Skeletal muscle satellite cell (primary cell): ENCODE measurements around the gene MEG3.

Experiments
- H3K27me3 ChIP-seq: 2 replicates; pipeline ENCODE4 v1.7.0; 2013; ENCODE audit warnings: low read length; ENCODE audit not compliant: control insufficient read depth, insufficient read depth
- H3K36me3 ChIP-seq: 2 replicates; pipeline ENCODE4 v1.7.0; 2013; ENCODE audit warnings: mild to moderate bottlenecking, control low read depth, low read length; ENCODE audit not compliant: insufficient read depth
- H3K4me1 ChIP-seq: 2 replicates; pipeline ENCODE4 v1.7.0; 2013; ENCODE audit warnings: low read length; ENCODE audit not compliant: control insufficient read depth, insufficient read depth
- H3K4me2 ChIP-seq: 2 replicates; pipeline ENCODE4 v1.7.0; 2013; ENCODE audit warnings: mild to moderate bottlenecking, low read length
- H3K4me3 ChIP-seq: 2 replicates; pipeline ENCODE4 v1.7.0; 2013; ENCODE audit warnings: low read length
- H3K9ac ChIP-seq: 2 replicates; pipeline ENCODE4 v1.7.0; 2013; ENCODE audit warnings: mild to moderate bottlenecking, low read depth, low read length, moderate library complexity
- H3K9me3 ChIP-seq: replicated peaks from 2 replicates; pipeline ENCODE4 v1.7.0; 2013; ENCODE audit warnings: mild to moderate bottlenecking, control low read depth, low read length

Gene MEG3

DNA sequence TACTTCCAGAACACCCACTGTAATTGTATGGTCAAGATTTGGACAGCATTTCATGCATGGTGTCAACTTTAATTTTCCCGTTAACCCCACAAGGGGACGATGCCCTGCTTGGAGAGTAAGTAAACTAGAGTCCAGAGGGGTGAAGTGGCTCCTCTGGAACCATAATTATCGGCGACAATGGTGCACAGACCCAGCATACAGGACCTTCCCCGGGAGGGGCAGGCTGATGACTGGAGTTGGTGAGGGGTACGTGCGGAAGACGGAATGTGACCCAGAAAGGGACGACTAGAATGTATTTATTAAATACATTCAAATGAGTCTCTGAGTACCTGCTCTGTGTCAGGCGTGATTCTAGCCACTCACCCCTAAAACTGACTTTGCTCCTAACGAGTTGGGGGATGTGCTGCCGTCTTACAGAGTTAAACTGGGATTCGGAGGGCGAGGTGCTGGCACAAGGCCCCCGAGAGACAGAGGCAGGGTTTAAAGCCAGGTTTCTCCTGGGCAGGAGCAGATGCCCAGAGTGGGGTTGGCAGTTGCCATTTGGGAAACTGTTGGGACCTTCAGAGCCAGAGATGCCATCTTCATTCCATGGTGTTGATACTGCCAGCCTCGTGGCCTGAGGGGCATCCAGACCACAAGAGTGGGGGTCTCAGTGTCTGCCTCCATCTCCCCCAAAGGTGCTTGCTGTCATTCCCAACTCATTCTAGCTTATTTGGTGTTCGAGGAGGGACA lies 66.7 kb downstream of the MEG3 start:
- Histone ChIP-seq H3K27me3 (no peaks in the 10 kb centered on the region), H3K9me3 (no peaks in the 10 kb centered on the region), H3K4me1 (peaks cover 5% of the 10 kb centered on the region), H3K4me2 (no peak overlapping the region), H3K36me3 (peaks cover 60% of the 10 kb centered on the region), H3K4me3 (no peak overlapping the region), H3K9ac (no peak overlapping the region)

DNA sequence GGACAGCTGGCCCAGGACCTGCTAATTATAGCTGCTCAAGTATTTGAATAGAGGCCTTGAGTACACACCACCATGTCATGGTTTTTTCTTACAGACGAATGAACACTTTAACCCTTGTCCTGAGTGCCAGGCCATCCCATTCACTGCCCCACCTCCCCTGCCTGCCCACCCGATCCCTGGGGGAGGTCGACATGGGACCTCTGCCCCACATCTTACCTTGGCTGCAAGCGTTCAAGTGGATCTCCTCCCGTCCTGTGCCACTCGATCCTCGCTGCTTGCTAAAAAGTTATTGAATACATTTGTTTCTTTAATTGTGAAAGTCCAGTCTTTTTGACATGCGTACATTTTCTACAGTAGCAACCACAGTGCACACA lies 67.3 kb downstream of the MEG3 start:
- H3K4me3 ChIP-seq: no peak overlapping the region
- H3K9ac ChIP-seq: no peak overlapping the region
- peaks cover 59% of the 10 kb centered on the region for H3K36me3 ChIP-seq
- no peak overlapping the region for H3K4me2 ChIP-seq
- no peaks in the 10 kb centered on the region for H3K9me3 ChIP-seq
- no peaks in the 10 kb centered on the region for H3K4me1 ChIP-seq
- no peaks in the 10 kb centered on the region for H3K27me3 ChIP-seq

GRCh38 chr14:100893760-100894159 lies 67.8 kb downstream of the MEG3 start:
- Histone ChIP-seq H3K27me3 (no peaks in the 10 kb centered on the region), H3K4me3 (no peak overlapping the region), H3K9me3 (no peaks in the 10 kb centered on the region), H3K4me1 (no peaks in the 10 kb centered on the region), H3K36me3 (peaks cover 57% of the 10 kb centered on the region), H3K4me2 (no peak overlapping the region), H3K9ac (no peak overlapping the region)

GRCh38 chr14:100894416-100894815 lies 68.5 kb downstream of the MEG3 start:
- no peaks in the 10 kb centered on the region for H3K4me1 ChIP-seq
- peaks cover 57% of the 10 kb centered on the region for H3K36me3 ChIP-seq
- no peak overlapping the region for H3K4me2 ChIP-seq
- H3K9me3 ChIP-seq: no peaks in the 10 kb centered on the region
- H3K4me3 ChIP-seq: no peak overlapping the region
- no peak overlapping the region for H3K9ac ChIP-seq
- H3K27me3 ChIP-seq: peaks cover under 1% of the 10 kb centered on the region

- Histone ChIP-seq H3K4me1 (no peaks in the 10 kb centered on the region), H3K36me3 (peaks cover 60% of the 10 kb centered on the region), H3K4me2 (no peak overlapping the region), H3K9ac (no peak overlapping the region), H3K9me3 (no peaks in the 10 kb centered on the region), H3K27me3 (peaks cover 9% of the 10 kb centered on the region), H3K4me3 (no peak overlapping the region)
Observed at GRCh38 chr14:100895411-100895810, 69.5 kb downstream of the MEG3 start.

DNA sequence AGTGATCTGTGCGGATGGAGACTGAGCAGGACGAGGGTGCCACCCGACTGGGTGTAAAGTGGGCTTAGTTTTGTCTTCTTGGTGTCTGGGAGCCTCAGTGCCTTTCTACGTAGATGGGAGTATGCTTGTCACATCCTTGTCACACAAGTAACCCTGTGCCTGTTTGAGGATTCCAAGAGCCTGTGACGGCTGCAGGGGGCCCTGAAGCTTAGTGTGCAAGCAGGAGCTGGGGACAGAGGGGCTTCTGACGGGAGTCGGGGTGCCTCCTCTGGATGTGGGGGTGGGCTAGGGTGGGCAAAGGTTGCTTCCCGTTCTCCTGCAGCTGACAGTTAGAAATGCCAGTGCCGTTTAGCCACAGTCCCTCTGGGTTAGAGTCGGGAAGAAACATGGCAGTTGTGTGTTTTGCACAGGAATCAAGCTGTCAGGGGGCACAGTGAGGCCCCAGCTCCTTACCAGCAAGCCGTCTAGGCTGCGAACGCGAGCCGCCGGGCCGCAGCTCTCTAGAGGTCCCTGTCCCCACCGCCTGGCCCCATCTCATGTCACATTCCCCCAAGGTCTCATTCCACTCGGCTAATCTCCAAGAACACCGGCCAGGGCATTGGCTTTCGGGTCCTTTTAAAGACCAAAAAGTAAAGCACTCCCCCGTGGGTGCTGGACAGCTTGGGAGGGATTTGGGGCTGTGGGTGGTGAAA lies 70.6 kb downstream of the MEG3 start:
- no peaks in the 10 kb centered on the region for H3K4me1 ChIP-seq
- no peak overlapping the region for H3K4me3 ChIP-seq
- no peaks in the 10 kb centered on the region for H3K9me3 ChIP-seq
- H3K9ac ChIP-seq: no peak overlapping the region
- H3K27me3 ChIP-seq: peaks cover 9% of the 10 kb centered on the region
- H3K4me2 ChIP-seq: no peak overlapping the region
- peaks cover 62% of the 10 kb centered on the region for H3K36me3 ChIP-seq

DNA sequence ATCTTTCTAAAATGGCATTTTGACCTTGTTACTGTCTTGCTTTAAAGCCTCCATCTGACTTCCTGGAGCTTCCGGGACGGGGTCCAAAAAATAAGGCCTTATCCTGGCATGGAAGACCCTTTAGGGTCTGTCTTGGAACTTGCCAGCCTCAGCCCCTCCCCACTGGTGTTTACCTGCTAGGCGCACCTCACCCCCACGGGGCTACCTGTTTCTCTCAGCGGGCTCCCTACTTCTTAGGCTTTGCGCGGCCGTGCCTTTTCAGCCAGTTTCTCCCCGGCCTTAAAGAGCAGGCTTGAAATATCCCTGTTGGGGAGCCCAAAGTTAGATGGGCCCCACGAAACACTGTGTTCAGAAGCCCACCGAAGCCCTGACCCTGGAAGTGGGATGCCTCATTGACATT lies 72.5 kb downstream of the MEG3 start:
- Histone ChIP-seq H3K9ac (no peak overlapping the region), H3K9me3 (no peaks in the 10 kb centered on the region), H3K4me1 (no peaks in the 10 kb centered on the region), H3K36me3 (peaks cover 50% of the 10 kb centered on the region), H3K4me2 (no peak overlapping the region), H3K27me3 (peaks cover 9% of the 10 kb centered on the region), H3K4me3 (no peak overlapping the region)

DNA sequence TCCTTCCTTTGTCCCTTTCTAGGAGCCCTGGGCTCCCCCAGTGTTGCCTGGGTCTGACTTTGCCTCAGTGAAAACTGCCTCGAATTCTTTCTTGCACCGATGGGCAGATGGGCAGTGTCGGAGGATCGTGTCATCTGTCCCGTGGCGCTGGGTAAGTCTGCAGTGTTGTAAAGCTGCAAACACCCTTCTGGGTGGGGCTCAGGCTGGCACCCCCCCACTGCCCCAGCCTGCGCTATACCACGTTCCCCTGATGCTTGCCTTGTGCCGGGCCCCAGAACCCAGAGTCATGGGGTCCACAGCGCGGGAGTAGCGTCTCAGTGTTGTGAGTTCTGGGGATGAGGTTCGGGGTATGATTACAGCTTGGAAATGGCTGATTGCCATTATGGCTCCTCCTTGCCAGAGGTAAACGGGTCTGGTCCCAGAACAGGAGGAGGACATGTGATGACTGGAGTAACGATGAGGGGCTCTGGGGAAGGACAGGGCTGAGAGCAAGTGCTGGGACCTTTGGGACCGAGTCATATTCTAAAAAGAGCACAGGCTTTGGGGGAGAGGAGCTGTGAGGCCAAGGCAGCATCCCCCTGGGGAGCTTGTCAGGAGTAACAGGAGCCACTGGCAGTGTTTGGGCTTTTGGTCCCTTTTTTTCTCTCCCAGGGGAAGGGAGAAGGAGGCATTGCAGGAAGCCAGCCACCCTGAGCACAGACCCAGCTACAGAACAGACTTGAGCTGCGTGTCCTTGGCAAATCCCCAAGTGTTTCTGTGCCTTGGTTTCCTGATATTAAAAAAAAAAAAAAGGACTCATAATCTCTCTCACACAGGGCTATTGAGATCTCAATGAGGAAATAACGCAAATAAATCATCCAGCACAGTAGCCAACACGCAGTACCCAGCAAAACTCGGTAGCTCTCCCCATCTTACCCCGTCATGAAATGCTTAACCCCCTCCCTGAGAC lies 73.3 kb downstream of the MEG3 start:
- no peaks in the 10 kb centered on the region for H3K9me3 ChIP-seq
- no peak overlapping the region for H3K4me2 ChIP-seq
- H3K27me3 ChIP-seq: peaks cover 9% of the 10 kb centered on the region
- H3K4me3 ChIP-seq: no peak overlapping the region
- peaks cover 45% of the 10 kb centered on the region for H3K36me3 ChIP-seq
- no peak overlapping the region for H3K9ac ChIP-seq
- H3K4me1 ChIP-seq: no peaks in the 10 kb centered on the region

GRCh38 chr14:100899884-100900771 lies 74.2 kb downstream of the MEG3 start:
- no peak overlapping the region for H3K9ac ChIP-seq
- peaks cover 9% of the 10 kb centered on the region for H3K27me3 ChIP-seq
- no peaks in the 10 kb centered on the region for H3K9me3 ChIP-seq
- H3K36me3 ChIP-seq: peaks cover 45% of the 10 kb centered on the region
- no peak overlapping the region for H3K4me3 ChIP-seq
- no peaks in the 10 kb centered on the region for H3K4me1 ChIP-seq
- no peak overlapping the region for H3K4me2 ChIP-seq

DNA sequence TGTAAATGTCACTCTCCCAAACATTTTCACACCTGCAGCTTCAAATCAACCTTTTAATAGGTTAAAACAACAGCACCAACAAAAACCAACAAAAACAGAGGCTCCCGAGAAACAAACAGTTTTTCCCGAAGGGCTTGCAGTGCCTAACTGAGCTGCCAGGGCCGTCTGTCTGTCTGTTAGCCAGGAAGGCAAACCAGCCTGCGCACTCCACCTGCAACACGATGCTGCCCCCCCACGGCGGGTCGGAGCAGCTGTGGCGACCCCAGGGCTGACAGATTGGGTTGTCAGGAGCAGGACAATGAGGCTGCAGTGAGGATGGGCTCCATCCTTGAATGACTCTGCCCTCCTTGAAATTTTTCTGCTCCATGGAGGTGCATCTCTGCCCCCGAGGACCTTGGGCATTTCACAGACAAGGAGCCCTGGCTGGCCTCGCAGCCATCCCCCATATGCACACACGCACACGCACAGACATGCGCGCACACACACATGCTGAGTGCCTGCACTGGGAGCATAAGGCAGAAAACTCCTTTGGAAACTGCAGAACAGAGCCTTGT lies 75.0 kb downstream of the MEG3 start:
- no peak overlapping the region for H3K4me3 ChIP-seq
- H3K9ac ChIP-seq: no peak overlapping the region
- no peaks in the 10 kb centered on the region for H3K4me1 ChIP-seq
- H3K4me2 ChIP-seq: no peak overlapping the region
- H3K36me3 ChIP-seq: peaks cover 41% of the 10 kb centered on the region
- peaks cover 9% of the 10 kb centered on the region for H3K27me3 ChIP-seq
- no peaks in the 10 kb centered on the region for H3K9me3 ChIP-seq
